Measurements from ENCODE around the gene ARHGEF38. TPM values are rescaled to one million over a fixed set of nuclear protein-coding genes. Genes with fewer than 3 reads are reported as not detected.
"Not testable (repeated sequence)": the region's sequence is repeated elsewhere in the genome, so short reads cannot be mapped to it uniquely, and the experiment has no call there.

The ARHGEF38 gene
- total RNA-seq, 1 experiment from 2014 or later, result not detected

DNA sequence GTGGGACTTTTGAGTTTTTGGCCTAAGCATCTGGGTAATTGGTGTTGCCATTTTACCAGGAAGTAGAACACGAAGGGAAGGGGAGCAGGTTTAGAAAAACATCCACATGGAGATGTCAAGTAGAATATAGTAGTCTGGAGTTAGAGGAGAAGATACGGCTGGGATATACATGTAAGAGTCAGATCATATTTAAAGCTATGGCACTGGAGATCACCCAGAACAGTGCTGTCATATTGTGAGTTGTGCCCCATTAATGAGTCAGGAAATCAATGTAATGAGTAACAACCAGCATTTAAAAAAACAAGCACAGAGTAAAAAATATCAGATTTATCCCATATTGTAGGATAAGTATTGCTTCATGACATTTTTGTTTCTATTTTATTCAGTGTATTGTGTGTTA is 160.3 kb downstream of the ARHGEF38 start:
- DNase-seq (ENCODE audit: low read depth), result no peak

DNA sequence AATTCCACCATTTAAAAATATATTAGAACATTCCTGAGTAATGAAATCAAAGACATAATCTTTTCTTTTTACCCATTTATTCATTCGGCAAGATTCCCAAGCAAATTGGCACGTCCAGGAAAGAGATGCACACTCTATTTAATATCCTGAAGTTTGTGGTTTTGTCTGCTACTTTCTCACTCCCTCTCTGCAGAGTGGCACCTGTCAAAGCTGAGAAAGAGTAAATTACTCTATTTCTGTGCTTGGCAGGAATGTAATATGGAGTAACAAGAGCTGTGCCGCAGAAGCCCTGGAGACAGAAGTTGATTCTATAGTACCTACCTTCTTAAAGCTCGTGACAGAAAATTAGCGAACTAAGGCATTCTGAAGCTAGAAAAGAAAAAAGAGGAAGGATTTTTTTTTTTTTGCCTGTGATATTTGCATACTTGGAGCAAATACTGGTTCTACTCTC is 161.7 kb downstream of the ARHGEF38 start:
- no peak for DNase-seq (ENCODE audit: low read depth)

DNA sequence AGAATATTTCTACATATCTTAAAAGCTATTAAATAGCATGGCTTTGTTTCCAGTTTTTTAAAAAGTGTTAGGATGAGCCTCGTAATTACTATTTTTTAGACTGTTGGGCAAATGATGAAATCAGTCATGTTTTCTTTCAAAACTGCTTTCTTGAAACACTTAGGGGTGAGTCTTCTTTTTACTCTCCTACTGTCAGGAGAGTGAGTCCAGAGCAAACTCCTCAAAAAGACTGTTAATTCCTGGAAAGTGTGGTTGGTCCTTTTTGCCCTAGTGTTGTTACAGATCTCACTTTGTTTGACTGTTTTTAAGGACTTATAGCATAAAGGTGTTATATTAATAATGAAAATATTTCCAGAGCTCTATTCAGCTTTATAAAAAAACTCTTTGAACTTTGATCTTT is 162.5 kb downstream of the ARHGEF38 start:
- DNase-seq (ENCODE audit: low read depth), result no peak

DNA sequence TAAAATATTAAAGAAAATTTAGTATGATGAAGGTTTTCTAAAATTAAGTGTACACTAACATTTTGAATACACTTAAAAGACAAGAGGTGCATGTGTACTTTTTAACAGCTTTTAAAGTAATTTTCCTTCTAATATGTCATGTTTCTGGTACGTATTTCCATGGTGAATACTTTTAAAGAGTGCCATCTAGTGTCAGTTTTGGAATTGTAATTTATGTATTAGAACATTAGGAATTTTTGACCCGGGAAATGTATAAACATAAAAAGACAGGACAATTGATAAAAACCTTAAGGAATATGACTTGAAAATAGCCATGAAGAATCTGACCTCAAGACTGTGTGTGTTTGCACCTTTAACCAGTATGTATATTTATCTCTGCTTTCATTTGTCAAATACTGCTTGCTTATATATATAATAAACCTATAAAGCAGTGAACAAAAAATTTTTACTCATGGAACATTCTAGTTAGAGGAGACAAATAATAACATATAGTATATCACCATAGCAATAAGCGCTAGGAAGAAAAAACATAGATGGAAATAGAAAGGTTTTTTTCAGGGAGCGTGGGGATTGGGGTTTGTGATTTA is 163.4 kb downstream of the ARHGEF38 start:
- DNase-seq (ENCODE audit: low read depth), result peak; percentile 37

DNA sequence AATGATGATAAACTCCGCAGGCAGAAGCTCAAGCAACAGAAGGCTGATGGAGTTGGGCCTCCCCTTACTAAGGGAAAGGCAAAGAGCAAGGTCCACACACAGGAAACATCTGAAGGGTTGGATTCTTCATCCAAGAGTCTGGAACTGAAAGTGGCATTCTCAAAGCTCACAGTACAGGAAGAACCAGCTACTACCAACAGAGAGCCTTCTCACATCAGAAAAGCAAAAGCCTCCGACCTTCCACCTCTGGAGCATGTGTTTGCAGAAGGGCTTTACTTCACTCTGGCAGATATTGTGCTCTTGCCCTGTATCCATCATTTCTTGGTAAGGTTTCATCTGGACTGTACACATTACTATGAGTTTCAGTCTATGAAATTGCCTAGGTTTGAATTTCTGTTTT is 166.8 kb downstream of the ARHGEF38 start:
- DNase-seq (ENCODE audit: low read depth), result no peak

DNA sequence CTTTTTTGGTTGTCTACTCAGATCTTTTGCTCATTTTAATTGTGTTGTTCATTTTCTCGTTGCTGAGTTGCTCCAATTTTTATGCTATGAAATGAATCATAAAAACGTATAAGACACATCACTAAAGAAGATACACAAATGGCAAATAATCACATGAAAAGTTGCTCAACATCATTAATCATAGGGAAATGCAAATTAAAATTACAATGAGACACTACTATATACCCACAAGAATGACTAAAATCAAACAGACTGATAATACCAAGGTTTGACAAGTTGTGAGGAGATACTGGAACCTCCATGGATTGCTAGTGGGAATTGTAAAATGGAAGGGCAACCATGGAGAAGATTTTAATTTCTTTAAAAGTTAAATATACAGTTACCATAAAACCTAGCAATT is 173.2 kb downstream of the ARHGEF38 start:
- DNase-seq (ENCODE audit: low read depth), result no peak

DNA sequence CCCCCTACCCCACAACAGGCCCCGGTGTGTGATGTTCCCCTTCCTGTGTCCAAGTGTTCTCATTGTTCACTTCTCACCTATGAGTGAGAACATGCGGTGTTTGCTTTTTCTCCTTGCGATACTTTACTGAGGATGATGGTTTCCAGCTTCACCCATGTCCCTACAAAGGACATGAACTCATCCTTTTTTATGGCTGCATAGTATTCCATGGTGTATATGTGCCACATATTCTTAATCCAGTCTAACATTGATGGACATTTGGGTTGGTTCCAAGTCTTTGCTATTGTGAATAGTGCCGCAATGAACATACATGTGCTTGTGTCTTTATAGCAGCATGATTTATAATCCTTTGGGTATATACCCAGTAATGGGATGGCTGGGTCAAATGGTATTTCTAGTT is 177.5 kb downstream of the ARHGEF38 start:
- DNase-seq (ENCODE audit: low read depth), result not testable (repeated sequence)

Other genes with a start within 250 kb of the ARHGEF38 start
- 98.8 and 108 TPM in 2 replicates for gene PPA2, start 78.6 kb upstream of the ARHGEF38 start, total RNA-seq (2014; rRNA removed; shearing (Covaris generic))
- 19.4 and 22.2 TPM in 2 replicates for gene INTS12, start 156.1 kb downstream of the ARHGEF38 start, total RNA-seq (2014; rRNA removed; shearing (Covaris generic))
- gene GSTCD, start 156.2 kb downstream of the ARHGEF38 start, total RNA-seq (2014; rRNA removed; shearing (Covaris generic)), result 17.7 and 20.8 TPM in 2 replicates

All from RPMI7951 (cell line).